ENCODE data around the gene DNAH17.

The DNAH17 gene

GRCh38 chr17:78523934-78524655 is 53.1 kb downstream of the DNAH17 start:
- H3K4me1 Mint-ChIP-seq: no peaks in the 10 kb centered on the region
- H3K36me3 Mint-ChIP-seq (ENCODE audit: low read depth): no peaks in the 10 kb centered on the region
- no peaks in the 10 kb centered on the region for H3K9me3 Mint-ChIP-seq

GRCh38 chr17:78522031-78522809 is 55.0 kb downstream of the DNAH17 start:
- H3K27ac Mint-ChIP-seq: no peak overlapping the region
- peaks cover 6% of the 10 kb centered on the region for H3K27me3 Mint-ChIP-seq (ENCODE audit: low read depth)
- no peak overlapping the region for H3K4me3 Mint-ChIP-seq
- H3K9me3 Mint-ChIP-seq: no peaks in the 10 kb centered on the region
- H3K4me1 Mint-ChIP-seq: no peaks in the 10 kb centered on the region
- no peaks in the 10 kb centered on the region for H3K36me3 Mint-ChIP-seq (ENCODE audit: low read depth)
- TF ChIP-seq CTCF (IDR thresholded peaks at IDR 0.05; ENCODE audit: unreplicated experiment in 3 of 3): no peak

More at GRCh38 chr17:78523934-78524655, 53.1 kb downstream of the DNAH17 start:
- Mint-ChIP-seq H3K4me3 (no peak overlapping the region), H3K27ac (no peak overlapping the region), H3K27me3 (ENCODE audit: low read depth) (peaks cover 6% of the 10 kb centered on the region)
- no peak for TF ChIP-seq CTCF (IDR thresholded peaks at IDR 0.05; ENCODE audit: unreplicated experiment in 3 of 3)

GRCh38 chr17:78517421-78517820 is 59.8 kb downstream of the DNAH17 start:
- TF ChIP-seq CTCF (IDR thresholded peaks at IDR 0.05; ENCODE audit: unreplicated experiment in 3 of 3): no peak
- no peak overlapping the region for H3K27ac Mint-ChIP-seq
- H3K4me3 Mint-ChIP-seq: no peak overlapping the region
- H3K4me1 Mint-ChIP-seq: no peaks in the 10 kb centered on the region
- peaks cover 2% of the 10 kb centered on the region for H3K9me3 Mint-ChIP-seq
- no peaks in the 10 kb centered on the region for H3K36me3 Mint-ChIP-seq (ENCODE audit: low read depth)
- H3K27me3 Mint-ChIP-seq (ENCODE audit: low read depth): peaks cover 6% of the 10 kb centered on the region

GRCh38 chr17:78515480-78515879 is 61.7 kb downstream of the DNAH17 start:
- Mint-ChIP-seq H3K4me1 (no peaks in the 10 kb centered on the region), H3K27ac (no peak overlapping the region), H3K36me3 (ENCODE audit: low read depth) (no peaks in the 10 kb centered on the region), H3K27me3 (ENCODE audit: low read depth) (peaks cover 4% of the 10 kb centered on the region), H3K9me3 (peaks cover 2% of the 10 kb centered on the region), H3K4me3 (no peak overlapping the region)
- TF ChIP-seq CTCF (IDR thresholded peaks at IDR 0.05; ENCODE audit: unreplicated experiment in 3 of 3): no peak

GRCh38 chr17:78514521-78514920 is 62.7 kb downstream of the DNAH17 start:
- H3K27ac Mint-ChIP-seq: no peak overlapping the region
- H3K9me3 Mint-ChIP-seq: peaks cover 2% of the 10 kb centered on the region
- H3K4me1 Mint-ChIP-seq: no peaks in the 10 kb centered on the region
- H3K4me3 Mint-ChIP-seq: no peak overlapping the region
- H3K27me3 Mint-ChIP-seq (ENCODE audit: low read depth): peaks cover 4% of the 10 kb centered on the region
- no peaks in the 10 kb centered on the region for H3K36me3 Mint-ChIP-seq (ENCODE audit: low read depth)
- TF ChIP-seq CTCF (IDR thresholded peaks at IDR 0.05; ENCODE audit: unreplicated experiment in 3 of 3): no peak
